T-helper 9 cell (primary cell): Measurements from ENCODE around the gene MTR.

Experiments
- DNase-seq: peaks from one replicate; pipeline ENCODE4 v3.0.0-alpha.2; 2020
- total RNA-seq, 2 donors: gene quantifications; one replicate each; lab custom pipeline; 2026; lab: John Stamatoyannopoulos, UW

The MTR gene
- total RNA-seq = 145 to 203 reads per million in 2 donors

GRCh38 chr1:236795035-236795756 is at the start of gene MTR:
Gene MTR, plus strand, starts transcription at chr1:236795292. Its CDS starts 412 bp downstream, at chr1:236795704.
- peak; percentile 90 for DNase-seq

- DNase-seq = no peak
Measured at GRCh38 chr1:236746785-236747184, 48.3 kb upstream of the MTR start.

DNA sequence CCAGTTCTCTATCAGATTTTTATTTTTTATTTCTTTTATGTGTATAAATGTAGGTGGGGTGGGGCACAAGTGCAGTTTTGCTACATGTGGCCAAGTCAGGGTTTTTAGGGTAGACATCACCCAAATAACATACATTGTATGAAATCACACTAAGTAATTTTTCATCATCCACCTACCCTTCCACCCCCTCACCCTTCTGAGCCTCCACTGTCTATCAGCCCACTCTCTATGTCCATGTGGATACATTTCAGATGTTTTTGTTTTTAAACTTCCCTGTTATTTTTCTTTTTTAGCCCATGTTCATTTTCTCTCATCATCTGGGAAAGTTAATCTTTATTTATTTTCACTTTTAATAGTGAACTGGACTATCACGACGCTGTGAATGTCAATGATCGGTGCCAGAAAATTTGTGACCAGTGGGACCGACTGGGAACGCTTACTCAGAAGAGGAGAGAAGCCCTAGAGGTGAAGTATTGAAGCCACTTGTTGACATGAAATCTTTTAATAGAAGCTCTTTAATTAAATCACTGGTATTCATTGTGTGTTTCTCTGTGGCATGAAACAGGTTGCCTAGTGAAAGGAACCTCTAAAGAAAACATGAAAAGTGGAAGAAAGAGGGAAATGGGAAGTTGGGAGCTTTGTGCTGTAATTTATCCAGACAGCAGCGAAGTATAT is 47.6 kb upstream of the MTR start:
- DNase-seq = no peak

DNA sequence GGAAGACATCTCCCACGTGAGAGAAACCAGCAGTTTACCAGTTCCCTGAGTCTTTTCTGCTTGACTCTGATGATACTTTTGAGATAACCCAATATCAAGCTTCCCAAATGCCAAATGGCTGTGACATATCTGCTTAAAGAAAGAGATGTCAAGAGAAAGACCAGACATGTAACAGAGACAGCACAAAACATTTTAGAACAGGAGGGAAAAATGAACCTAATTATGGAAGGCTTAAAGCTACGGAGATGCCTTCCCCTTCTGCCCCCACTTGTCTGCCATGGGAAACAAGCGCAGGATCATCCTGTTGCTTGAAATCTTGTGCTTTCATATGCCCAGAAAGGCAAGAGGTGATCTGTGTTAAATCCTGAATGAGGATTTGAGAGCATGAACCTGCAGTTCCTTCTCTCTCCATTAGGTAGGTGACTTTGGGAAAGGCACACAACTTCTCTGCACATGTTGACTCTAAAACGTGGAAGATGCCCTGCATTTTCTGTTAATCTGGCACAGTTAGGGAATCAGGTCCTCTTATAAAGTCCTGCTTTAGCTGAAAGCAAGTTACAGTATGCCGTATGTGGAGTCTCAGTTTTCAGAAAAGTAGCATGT is 46.7 kb upstream of the MTR start:
- DNase-seq = no peak

DNA sequence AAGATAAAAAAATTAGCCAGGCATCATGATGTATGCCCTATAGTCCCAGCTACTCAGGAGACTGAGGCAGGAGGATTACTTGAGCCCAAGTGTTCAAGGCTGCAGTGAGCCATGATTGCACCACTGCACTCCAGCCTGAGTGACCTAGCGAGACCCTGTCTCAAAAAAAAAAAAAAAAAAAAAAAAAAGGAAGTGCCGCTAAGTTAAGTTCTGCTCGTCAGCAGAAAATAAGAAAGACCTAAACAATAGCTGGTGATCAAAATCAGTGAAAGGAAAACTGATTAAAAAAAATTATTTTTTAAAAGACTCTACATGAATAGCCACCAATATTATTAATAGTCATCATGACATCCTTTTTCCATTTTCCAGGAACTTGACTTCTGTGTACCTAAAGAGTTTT is 44.2 kb upstream of the MTR start:
- DNase-seq = no peak

- no peak for DNase-seq
Measured at GRCh38 chr1:236751385-236751784, 43.7 kb upstream of the MTR start.

- no peak for DNase-seq
Measured at GRCh38 chr1:236751935-236752334, 43.2 kb upstream of the MTR start.

DNA sequence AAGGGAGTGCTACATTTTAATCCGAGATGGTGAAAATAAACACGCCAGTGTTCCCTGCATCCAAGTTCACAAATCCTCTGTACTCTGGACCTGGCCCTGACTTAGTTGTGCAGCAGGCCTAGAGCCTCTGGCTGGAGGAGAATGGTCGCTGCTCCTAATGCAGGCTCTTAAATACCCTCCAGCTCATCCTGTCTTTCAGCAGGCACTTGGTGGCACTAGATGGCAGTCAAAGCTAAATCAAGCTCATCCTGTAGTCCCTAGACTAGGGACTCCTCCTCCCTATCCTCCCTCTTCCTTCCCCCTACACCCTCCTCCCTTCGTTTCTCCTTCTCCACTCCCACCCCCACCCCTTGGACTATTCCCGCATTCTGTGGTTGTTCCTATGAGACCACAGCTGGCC is 41.6 kb upstream of the MTR start:
- no peak for DNase-seq

DNA sequence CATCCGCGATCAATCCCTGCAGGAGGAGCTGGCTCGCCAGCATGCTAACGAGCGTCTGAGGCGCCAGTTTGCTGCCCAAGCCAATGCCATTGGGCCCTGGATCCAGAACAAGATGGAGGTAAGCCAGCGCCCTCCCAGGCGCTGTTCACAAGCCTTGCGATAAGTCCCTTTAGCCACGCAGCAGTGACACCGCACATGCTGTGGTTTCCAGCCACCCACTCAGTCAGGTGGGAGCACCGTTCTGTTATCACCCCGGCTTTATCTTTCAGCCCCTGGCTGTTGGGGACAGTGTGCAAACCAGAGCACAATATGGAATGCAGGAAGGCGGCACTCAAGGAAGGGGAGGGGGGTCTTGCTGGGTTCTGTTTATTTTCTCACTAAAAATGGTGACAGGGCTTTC is 41.1 kb upstream of the MTR start:
- DNase-seq = no peak

DNA sequence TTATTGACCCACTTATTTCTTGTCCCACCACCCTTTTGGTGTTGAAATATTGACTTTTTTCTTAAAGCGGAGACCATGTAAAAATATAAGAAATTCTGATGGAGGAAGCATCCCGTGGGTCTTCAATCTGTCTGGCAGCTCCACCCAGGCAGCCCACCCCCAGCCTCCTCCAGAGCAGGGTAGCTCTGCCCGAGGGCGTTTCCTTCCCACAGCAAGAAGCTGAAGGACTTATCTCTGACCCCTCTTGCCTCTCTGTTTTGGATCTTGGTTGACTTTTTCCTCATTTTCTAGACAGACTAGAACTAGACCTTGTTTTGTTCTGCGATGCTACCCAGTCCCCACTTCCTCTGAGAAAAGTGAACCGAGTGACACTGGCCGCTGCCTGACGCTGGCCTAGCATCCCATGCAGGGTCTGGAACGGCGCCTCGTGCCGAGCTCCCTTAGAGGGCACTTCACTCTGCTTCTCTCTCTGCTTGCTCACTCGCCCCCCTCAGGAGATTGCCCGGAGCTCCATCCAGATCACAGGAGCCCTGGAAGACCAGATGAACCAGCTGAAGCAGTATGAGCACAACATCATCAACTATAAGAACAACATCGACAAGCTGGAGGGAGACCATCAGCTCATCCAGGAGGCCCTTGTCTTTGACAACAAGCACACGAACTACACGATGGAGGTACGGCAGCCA is 40.4 kb upstream of the MTR start:
- DNase-seq = no peak

DNA sequence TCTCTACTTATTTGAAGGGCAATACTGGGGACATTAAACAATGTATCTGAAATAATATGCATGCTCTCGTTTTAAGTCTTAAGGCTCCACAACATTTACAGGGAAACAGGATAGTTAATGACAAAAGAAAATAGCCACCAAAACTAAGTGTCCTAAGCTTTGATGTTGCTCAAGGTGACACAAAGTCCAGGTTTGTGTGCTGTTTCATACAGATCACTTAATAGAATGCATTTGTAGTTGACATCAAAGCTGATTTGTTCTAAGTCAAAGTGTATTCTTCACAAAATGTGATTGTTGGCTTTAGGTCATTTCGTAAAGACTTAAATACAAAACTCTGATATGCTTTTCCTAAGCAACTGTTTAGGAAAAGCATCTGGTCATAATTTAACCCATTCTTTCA is 37.5 kb upstream of the MTR start:
- no peak for DNase-seq

GRCh38 chr1:236759252-236759859 is 35.7 kb upstream of the MTR start:
- DNase-seq = no peak

DNA sequence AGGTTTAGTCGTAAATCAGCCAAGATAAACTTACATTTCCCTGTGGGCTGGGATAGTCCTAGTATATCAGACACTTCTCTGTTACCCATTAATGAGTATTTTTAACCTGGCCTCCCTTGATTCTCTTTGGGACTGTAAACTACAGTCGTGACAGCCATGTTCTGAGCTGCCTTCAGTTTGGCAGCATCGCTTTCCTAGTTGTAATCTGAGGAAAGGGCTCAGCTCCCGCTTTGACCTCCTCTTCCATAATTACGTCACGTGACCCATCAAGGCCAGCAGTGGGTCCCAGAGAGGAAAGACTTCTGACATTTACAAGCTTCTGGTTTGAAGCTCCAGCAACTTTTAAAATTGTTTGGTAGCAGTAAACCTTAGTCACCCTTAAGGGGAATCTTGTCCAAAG is 34.6 kb upstream of the MTR start:
- DNase-seq = no peak

- DNase-seq = no peak
Measured at GRCh38 chr1:236760986-236761385, 34.1 kb upstream of the MTR start.

DNA sequence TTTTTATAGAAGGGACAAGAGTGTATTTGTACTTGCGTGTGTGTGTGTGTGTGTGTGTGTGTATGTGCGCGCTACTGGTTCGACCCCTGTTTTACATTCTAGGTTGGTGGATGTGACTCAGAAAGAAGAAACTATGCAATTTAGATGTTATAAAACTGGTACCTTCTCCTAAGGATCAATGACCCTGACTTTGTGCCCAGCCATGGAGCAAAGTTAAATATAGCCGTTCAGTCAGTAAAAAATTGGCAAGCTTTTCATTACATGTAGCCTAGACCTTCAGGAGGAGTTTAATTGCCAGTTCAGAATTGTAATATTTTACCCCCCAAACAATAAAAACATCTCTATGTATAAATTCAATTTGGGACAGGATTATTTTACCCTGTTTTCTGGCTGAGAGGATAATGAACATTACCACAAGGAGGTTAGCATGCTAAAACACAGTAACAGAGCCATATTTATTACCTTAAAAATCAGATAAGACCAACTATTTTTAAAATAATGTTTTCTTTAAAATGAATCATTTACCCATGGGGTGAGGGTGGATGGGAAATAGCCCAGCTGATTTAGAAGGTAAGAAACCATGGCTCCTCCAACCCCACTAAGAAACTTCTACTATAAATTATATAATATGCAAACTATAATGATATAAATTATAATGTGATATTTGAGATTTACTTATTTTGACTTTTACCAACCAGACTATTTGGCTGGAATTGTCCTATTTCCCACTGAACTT is 33.5 kb upstream of the MTR start:
- DNase-seq = no peak

- no peak for DNase-seq
Measured at GRCh38 chr1:236762410-236762809, 32.7 kb upstream of the MTR start.

GRCh38 chr1:236765831-236766230 is 29.3 kb upstream of the MTR start:
- no peak for DNase-seq

DNA sequence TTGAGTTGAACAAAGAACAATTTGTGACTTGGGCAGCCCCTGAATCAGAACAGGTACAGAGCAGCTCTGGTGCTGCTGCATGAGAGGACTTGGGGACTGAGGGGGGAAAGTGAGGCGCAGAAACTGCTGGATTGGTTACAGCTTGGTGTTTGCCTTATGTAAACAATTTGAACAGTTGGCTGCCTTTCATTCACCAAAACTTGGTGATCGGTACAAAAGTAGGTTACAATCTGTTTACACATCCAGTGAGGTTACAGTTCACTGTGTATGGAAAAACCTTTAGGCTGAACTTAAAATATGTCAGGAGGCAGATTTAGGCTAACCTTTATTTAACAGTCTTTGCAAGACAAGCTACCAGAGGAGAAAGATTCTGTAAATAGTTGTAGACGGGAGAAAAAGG is 28.6 kb upstream of the MTR start:
- DNase-seq = no peak

- no peak for DNase-seq
Measured at GRCh38 chr1:236767276-236767675, 27.8 kb upstream of the MTR start.

DNA sequence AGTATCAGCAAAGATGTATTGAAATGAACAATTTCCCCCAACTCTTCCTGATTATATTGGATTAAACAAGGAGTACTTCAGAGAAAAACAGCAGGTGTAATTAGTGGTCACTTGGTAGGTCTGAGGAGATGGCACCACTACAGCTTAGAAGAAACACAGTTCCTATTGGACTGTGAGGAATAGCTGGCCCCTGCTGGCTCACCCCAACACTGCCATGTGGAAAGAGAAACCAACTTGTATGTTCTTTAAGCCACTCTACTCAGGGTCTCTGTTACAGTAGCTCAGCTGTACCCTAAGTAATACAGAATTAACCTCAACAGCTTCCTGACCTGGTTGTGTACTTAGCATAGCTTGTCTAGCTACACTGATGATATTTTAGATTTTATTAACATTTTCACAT is 26.5 kb upstream of the MTR start:
- no peak for DNase-seq

DNA sequence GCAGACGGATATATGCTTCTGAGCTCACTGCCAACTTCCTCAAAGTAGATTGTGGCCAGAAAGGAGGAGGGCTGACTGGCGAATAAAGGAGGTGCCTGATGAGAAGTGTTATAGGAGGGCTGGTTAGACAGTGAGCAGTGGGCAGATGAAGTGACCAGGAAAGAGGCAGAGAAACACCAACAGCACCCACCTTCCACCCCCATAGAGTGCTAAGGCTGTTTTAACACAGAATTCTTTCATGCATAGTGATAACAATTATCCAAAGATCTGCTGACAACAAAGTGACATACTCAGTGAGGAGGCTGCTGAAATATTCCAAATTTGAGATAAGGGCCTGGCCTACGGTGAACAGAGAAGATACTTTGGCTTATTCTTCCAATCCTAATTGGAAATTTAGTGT is 21.2 kb upstream of the MTR start:
- DNase-seq = no peak

- DNase-seq = no peak
Measured at GRCh38 chr1:236774926-236775325, 20.2 kb upstream of the MTR start.
